Stimulated activated memory B cell treated with anti-CD40 and anti-IgM and Interleukin-4, amounts not matched to agents 10 μg/mL and 1 μg/mL and 100 μg/mL, for 72 hours (primary cell): Measurements from ENCODE around the gene SLC39A13.

Source experiments
- ATAC-seq: fragments of 150-1000 bp; cut with Tn5 transposase; 2 replicates; pipeline ENCODE4 v1.10.0; 2021
- H3K27ac Mint-ChIP-seq: one replicate; pipeline ENCODE4 v1.8.0; 2022; ENCODE audit warnings: mild to moderate bottlenecking, mixed read lengths
- H3K27me3 Mint-ChIP-seq: one replicate; pipeline ENCODE4 v1.8.0; 2022; ENCODE audit warnings: mixed read lengths
- H3K36me3 Mint-ChIP-seq: one replicate; pipeline ENCODE4 v1.8.0; 2022; ENCODE audit warnings: mixed read lengths
- H3K4me1 Mint-ChIP-seq: one replicate; pipeline ENCODE4 v1.8.0; 2022; ENCODE audit warnings: mixed read lengths
- H3K4me3 Mint-ChIP-seq: one replicate; pipeline ENCODE4 v1.8.0; 2022; ENCODE audit warnings: mild to moderate bottlenecking, moderate library complexity, mixed read lengths
- H3K9me3 Mint-ChIP-seq: one replicate; pipeline ENCODE4 v1.8.0; 2022; ENCODE audit warnings: mixed read lengths

The SLC39A13 gene

DNA sequence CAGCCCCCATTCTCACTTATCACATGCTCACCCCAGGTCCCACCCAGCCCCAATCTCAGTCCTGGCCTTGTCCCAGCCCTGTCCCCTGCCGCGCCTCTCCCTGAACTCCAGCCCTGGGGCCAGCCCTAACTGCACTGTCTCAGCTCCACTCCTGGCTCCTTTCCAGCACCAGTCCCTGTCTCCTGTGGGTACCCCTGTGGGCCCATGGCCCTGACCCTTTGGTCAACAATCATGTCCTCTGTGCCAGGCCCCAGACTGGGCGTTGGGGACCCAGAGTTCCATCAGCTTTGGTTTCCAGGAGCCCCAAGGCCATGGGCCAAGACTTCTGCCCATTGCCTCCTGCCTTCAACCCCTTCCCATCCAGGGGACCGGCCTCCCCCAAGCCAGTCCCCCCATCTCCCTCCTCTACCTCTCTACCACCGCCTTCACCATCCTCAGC is 30.8 kb upstream of the SLC39A13 start:
- Mint-ChIP-seq H3K36me3 (peaks cover 24% of the 10 kb centered on the region), H3K27ac (no peak overlapping the region), H3K9me3 (no peaks in the 10 kb centered on the region), H3K4me3 (no peak overlapping the region), H3K4me1 (peaks cover 45% of the 10 kb centered on the region), H3K27me3 (no peaks in the 10 kb centered on the region)
- peak; percentile 44 for ATAC-seq

DNA sequence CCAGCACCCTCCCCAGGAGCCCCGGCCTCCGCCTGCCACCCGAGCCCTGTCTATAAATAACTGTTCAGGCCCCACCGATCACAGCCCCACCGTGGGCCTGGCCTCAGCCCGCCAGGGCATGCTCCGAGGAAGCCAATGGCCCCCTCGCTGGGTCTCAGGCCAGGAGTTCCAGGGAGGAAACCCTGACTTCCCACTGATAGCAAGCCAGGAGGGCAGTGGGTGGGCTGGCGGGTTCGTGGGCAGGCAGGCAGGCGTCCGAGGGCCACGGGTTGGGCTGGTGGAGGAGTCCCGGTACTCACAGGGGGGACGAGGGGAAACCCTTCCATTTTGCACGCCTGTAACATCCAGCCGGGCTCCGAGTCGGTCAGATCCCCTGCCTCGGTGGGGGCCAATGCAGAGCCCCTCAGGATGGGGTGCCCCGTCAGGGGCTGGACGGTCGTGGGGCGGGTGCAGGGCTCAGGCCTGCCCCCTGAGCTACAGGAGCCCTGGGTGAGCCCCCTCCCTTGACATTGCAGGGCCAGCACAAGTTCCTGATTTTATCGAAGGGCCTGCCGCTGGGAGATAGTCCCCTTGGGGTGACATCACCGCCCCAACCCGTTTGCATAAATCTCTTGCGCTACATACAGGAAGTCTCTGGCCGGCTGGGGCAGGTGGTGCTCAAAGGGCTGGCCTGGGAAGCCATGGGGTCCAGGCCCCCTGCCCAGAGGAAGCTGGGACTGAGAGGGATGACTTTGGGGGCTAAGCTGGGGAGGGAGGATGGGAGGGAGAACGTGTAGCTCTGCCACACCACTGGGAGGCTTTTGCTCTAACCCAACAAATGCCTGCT is 30.2 kb upstream of the SLC39A13 start, which contains the start of gene SPI1:
TSS of gene SPI1 (minus strand) at position 538 of the 826 bp plus-strand sequence. CDS start at position 344, 194 bp downstream.
- no peaks in the 10 kb centered on the region for H3K9me3 Mint-ChIP-seq
- peak; percentile 90 for ATAC-seq
- no peak within 1 kb of the TSS for H3K27ac Mint-ChIP-seq
- no peak within 1 kb of the TSS for H3K4me3 Mint-ChIP-seq
- no peaks in the 10 kb centered on the region for H3K27me3 Mint-ChIP-seq
- peaks cover 45% of the 10 kb centered on the region for H3K4me1 Mint-ChIP-seq
- peaks cover 22% of the 10 kb centered on the region for H3K36me3 Mint-ChIP-seq

DNA sequence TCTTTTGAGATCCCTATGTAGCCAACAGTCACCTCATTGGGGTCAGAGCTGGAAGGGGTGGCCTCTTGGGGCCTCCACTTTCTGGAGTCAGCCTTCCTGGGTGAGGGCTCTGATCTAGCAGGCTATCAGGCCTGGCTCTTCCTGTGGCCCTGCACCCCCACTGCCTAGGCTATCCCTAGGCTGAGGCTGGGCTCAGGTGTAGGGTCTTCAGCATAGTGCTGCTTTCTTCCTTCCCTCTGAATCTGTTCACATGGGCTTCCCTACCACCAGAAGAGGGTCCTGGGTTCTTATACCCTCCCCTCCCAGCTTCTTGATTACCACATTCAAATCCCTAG is 29.6 kb upstream of the SLC39A13 start:
- H3K27ac Mint-ChIP-seq: no peak overlapping the region

DNA sequence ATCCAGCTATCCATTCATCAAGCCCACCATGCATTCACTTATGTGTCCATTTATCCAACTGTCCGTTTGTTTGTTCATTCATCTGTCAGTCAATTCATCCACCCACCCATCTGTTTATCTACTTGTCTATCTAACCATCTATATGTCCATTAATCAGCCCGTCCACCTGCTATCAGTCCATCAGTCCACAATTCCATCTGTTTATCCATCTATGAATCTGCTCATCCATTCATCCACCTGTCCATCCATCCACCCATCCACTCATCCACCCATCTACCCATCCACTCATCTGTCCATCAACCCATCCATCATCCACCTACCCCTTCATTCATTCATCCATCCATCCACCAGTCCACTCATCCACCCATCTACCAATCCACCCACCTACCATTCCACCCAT is 29.1 kb upstream of the SLC39A13 start:
- H3K27me3 Mint-ChIP-seq: no peaks in the 10 kb centered on the region
- H3K4me1 Mint-ChIP-seq: peaks cover 40% of the 10 kb centered on the region
- no peak for ATAC-seq
- H3K4me3 Mint-ChIP-seq: no peak overlapping the region
- H3K9me3 Mint-ChIP-seq: no peaks in the 10 kb centered on the region
- no peak overlapping the region for H3K27ac Mint-ChIP-seq
- peaks cover 22% of the 10 kb centered on the region for H3K36me3 Mint-ChIP-seq

More for the DNA sequence above, 29.6 kb upstream of the SLC39A13 start:
- ATAC-seq: no peak
- Mint-ChIP-seq H3K27me3 (no peaks in the 10 kb centered on the region), H3K9me3 (no peaks in the 10 kb centered on the region), H3K4me1 (peaks cover 45% of the 10 kb centered on the region), H3K4me3 (no peak overlapping the region), H3K36me3 (peaks cover 22% of the 10 kb centered on the region)

DNA sequence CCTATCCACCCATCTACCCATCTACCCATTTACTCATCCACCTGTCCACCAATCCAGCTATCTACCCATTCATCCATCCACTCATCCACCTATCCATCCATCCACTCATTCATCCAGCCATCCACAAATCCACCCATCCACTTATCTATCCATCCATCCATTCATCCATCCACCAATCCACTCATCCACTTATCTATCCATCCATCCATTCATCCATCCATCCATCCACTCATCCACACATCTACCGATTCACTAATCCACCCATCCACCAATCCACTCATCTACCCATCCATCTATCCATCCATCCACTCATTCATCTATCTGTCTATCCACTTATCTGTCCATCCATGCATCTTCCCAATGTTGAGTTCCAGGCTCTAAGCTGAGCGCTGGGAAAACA is 28.3 kb upstream of the SLC39A13 start:
- H3K27me3 Mint-ChIP-seq: no peaks in the 10 kb centered on the region
- peaks cover 32% of the 10 kb centered on the region for H3K4me1 Mint-ChIP-seq
- no peaks in the 10 kb centered on the region for H3K9me3 Mint-ChIP-seq
- no peak for ATAC-seq
- peaks cover 18% of the 10 kb centered on the region for H3K36me3 Mint-ChIP-seq
- H3K4me3 Mint-ChIP-seq: no peak overlapping the region
- no peak overlapping the region for H3K27ac Mint-ChIP-seq

DNA sequence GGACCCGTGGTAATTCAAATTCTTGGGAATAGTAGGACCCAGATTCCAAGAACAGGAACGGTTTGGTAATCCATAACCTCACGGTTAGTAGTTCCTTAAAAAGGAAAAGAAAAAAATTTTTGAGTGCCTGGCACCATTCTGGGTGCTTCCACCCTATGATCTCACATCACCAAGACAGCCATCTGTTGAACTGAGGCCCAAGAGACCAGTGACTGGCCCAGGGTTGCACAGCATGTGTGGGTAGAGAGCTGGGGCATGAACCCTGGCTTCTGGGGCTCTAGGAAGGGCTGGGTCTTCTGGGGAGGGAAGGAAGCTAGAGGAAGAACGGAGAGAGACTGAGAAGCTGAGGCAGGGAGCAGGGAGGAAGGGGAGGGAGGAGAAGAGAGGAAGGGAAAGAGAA is 25.3 kb upstream of the SLC39A13 start:
- H3K27ac Mint-ChIP-seq: peak overlapping the region; percentile 71
- peaks cover under 1% of the 10 kb centered on the region for H3K36me3 Mint-ChIP-seq
- H3K4me1 Mint-ChIP-seq: peaks cover 14% of the 10 kb centered on the region
- no peaks in the 10 kb centered on the region for H3K27me3 Mint-ChIP-seq
- ATAC-seq: no peak
- no peak overlapping the region for H3K4me3 Mint-ChIP-seq
- H3K9me3 Mint-ChIP-seq: no peaks in the 10 kb centered on the region

DNA sequence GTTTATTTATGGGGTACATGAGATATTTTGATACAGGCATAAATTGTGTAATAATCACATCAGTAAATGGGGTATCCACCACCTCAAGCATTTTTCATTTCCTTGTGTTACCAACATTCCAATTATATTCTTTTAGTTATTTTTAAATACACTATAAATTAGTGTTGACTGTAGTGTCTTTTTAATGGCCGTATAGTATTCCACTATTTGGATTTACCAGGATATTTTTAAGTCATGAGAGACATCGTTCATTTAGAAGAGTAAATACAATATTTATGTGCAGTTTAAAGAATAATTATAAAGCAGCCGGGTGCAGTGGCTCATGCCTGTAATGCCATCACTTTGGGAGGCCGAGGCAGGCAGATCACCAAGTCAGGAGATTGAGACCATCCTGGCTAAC is 23.9 kb upstream of the SLC39A13 start:
- no peak overlapping the region for H3K4me3 Mint-ChIP-seq
- H3K27ac Mint-ChIP-seq: no peak overlapping the region
- no peaks in the 10 kb centered on the region for H3K36me3 Mint-ChIP-seq
- H3K27me3 Mint-ChIP-seq: no peaks in the 10 kb centered on the region
- peaks cover 19% of the 10 kb centered on the region for H3K4me1 Mint-ChIP-seq
- no peaks in the 10 kb centered on the region for H3K9me3 Mint-ChIP-seq
- no peak for ATAC-seq

DNA sequence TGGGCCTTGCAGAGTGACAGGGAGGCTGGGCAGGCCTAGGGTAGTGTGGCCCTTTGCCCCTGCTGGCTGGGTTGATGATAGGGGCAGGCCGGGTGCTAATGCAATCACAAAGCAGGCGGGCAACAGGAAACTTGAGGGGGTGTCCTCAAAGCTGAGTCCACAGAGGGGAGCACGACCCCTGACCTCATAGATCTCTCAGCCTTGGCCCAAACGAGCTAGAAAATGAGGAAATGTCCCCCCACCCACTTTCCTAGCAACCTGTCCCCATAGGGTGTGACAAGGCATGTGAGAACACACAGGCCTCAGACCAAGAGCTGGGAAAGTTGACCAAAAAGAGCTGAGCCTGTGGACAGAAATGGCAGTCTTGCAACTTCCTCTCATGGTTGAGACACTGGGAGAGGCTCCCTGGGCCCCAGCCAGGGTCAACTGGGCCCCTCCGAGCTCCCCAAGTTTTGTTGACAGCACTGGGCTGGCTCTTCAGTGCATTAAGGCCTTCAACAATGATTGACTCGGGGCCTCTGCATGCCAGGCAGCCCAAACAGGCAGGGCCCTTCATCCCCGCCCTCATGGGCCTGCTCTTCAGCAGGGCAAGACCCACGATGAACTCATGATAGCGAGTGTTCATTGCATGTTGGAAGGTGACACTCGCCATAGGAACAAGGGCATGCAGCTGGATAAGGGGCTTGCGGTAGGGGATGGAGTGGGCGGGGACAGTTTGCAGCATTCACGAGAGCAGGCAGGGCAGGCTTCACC is 20.3 kb upstream of the SLC39A13 start:
- no peak for ATAC-seq
- Mint-ChIP-seq H3K27ac (no peak overlapping the region), H3K36me3 (no peaks in the 10 kb centered on the region), H3K27me3 (no peaks in the 10 kb centered on the region), H3K4me1 (peaks cover 43% of the 10 kb centered on the region), H3K4me3 (no peak overlapping the region), H3K9me3 (no peaks in the 10 kb centered on the region)

DNA sequence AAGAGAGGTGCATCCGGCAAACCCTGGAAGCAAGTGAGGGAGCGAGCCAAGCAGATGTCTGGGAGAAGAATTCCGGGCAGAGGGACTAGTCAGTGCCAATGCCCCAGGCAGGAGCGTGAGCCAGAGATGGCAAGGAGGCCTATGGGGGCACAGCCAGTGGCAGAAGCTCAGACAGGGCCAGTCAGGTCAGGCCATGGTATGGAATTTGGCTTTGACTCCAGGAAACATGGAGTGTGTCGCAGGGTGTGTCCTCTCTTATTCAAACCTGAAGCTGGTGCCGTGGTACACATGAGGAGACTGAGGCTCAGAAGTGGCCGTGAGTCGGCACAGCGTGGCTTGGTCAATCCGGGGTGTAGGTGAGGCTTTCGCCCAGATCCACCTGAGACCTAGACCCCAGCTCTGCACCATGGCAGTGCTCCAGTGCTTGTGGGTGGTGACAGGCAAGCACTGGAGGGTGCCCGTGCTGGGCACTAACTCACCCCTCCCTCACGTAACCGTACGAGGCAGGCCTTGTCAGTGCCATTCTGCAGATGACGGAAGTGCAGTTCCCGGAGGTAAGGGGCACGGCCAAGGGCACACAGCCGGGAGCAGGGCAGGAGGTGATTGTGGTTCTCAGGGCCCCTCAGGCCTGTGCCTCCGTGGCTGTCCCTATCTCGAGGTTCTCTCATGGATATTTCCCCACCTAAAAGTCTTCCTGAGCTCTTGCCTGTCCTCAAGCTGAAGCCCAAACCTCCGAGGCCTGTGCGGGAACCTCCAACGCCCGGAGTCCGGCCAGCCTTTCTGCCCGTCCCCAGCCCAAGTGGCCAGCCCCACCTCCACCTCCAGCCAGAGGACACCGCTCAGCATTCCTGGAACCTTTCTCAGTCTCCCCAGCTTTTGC is 19.5 kb upstream of the SLC39A13 start:
- peaks cover 47% of the 10 kb centered on the region for H3K4me1 Mint-ChIP-seq
- no peaks in the 10 kb centered on the region for H3K36me3 Mint-ChIP-seq
- H3K27ac Mint-ChIP-seq: peak overlapping the region; percentile 98
- no peak for ATAC-seq
- no peak overlapping the region for H3K4me3 Mint-ChIP-seq
- no peaks in the 10 kb centered on the region for H3K27me3 Mint-ChIP-seq
- no peaks in the 10 kb centered on the region for H3K9me3 Mint-ChIP-seq

DNA sequence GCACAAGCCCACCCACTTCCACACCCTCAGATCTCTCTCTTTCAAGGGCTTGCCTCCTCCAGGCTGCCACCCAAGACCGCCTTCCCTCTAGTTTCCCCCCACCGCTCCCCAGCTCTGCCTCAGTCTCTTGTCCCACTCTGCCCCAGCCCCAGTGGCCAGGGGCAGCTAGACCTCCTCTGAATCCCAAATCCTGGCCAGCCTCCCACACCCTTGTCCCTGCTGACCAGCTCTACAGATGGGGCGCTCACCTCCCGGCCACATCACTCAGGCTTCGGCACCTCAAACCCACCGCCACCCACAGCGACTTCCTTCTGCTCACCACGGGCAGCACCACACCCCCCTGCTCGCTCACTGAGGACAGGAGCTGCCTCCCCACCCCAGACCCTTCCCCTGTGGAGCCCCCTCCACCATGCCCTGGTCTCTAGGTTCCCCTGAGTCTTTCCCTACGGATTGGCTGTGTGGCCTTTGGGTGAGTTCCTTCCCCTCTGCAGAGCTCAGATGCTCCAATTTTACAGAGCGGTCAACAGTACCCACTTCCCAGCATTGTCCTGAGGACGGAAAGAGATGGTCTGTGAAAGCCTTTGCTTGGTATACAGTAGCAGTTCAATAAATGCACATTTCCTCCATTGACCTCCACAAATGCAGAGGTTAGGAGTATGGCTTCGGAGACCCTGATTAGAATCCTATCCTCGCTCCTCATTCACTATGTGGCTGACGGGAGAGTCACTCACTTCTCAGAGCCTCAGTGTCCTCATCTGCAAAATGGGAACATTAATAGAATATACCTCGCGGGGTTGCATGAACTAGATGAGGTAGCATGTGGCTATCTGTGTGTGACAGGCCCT is 18.6 kb upstream of the SLC39A13 start:
- H3K4me3 Mint-ChIP-seq: no peak overlapping the region
- ATAC-seq: no peak
- no peaks in the 10 kb centered on the region for H3K9me3 Mint-ChIP-seq
- H3K27ac Mint-ChIP-seq: peak overlapping the region; percentile 98
- no peaks in the 10 kb centered on the region for H3K36me3 Mint-ChIP-seq
- no peaks in the 10 kb centered on the region for H3K27me3 Mint-ChIP-seq
- peaks cover 53% of the 10 kb centered on the region for H3K4me1 Mint-ChIP-seq

DNA sequence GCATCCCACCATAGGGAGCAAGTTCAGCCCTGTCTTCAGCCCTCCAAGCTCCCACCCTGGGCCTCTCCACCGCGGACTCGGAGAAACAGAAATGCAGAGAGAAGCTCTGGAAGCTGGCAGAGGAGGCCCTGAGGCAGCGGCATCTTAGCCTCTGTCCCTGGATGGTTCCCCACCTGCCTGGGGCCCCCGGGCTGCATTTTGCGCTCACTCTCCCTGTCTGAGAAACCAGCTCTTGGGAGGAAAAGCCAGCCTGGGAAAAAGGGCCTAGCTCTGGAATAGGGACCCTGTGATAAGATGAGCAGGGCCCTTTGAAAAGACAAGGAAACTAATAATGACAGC is 18.0 kb upstream of the SLC39A13 start:
- H3K9me3 Mint-ChIP-seq: no peaks in the 10 kb centered on the region
- no peak overlapping the region for H3K4me3 Mint-ChIP-seq
- H3K27ac Mint-ChIP-seq: peak overlapping the region; percentile 98
- no peaks in the 10 kb centered on the region for H3K36me3 Mint-ChIP-seq
- ATAC-seq: no peak
- H3K27me3 Mint-ChIP-seq: no peaks in the 10 kb centered on the region
- peaks cover 57% of the 10 kb centered on the region for H3K4me1 Mint-ChIP-seq

DNA sequence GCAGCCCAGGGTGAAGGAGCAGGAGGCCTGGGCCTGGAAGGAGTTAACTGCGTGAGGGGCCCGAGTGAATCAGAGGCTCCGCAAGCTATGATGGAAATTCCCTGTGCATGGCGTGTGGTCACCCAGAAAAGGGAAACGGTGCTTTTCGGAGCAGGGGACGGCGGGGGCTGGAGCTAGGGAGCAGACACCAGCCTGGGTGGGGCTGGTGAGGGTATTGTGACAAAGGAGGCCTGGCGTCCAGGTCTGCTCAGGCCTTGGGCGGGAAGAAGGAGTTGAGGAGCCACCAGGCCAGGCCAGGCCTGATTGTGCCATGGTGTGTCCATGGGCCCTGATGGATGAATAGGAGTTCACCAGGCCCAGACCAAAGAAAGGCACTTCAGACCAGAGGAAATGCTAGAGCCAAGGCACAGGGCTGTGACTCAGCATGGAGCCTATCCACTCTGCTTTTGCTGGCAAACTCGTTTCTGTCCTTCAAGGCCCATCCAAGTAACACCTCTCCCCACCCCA is 17.3 kb upstream of the SLC39A13 start:
- no peaks in the 10 kb centered on the region for H3K36me3 Mint-ChIP-seq
- peak overlapping the region; percentile 33 for H3K4me3 Mint-ChIP-seq
- H3K4me1 Mint-ChIP-seq: peaks cover 65% of the 10 kb centered on the region
- peak; percentile 74 for ATAC-seq
- peak overlapping the region; percentile 98 for H3K27ac Mint-ChIP-seq
- H3K9me3 Mint-ChIP-seq: no peaks in the 10 kb centered on the region
- H3K27me3 Mint-ChIP-seq: no peaks in the 10 kb centered on the region

DNA sequence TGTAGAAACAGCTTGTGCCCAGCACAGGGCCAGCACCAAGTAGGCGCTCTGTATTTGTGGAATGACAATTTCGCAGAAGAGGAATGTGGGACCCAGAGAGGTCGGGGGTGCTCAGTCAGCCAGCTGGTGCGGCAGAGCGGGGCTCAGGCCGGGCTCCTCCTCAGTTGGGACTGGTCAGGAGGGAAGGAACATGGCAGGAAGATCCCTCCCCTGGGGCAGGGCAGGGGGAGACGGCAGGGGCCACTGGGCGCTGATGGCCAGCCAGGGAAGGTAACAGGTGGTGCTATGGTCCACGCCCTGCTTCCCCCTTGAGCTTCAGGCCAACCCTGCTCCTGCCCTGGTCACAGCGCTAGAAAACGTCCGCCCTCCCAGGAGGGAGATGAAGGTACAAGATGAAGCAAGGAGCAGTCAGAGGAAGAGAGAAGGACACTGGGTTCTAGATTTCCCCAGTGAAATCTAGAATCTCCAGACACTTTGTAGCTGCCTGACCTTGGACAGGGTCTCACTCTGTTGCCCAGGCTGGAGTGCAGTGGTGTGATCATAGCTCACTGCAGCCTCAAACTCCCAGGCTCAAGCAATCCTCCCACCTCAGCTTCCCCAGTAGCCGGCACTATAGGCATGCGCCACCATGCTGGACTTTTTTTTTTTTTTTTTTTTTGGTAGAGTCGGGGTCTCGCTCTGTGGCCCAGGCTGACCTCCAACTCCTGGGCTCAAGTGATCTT is 16.5 kb upstream of the SLC39A13 start:
- Mint-ChIP-seq H3K4me3 (no peak overlapping the region), H3K4me1 (peaks cover 65% of the 10 kb centered on the region), H3K36me3 (no peaks in the 10 kb centered on the region), H3K27ac (peak overlapping the region; percentile 98), H3K9me3 (no peaks in the 10 kb centered on the region), H3K27me3 (no peaks in the 10 kb centered on the region)
- no peak for ATAC-seq
